Measurements from ENCODE around the gene UST.

DNA sequence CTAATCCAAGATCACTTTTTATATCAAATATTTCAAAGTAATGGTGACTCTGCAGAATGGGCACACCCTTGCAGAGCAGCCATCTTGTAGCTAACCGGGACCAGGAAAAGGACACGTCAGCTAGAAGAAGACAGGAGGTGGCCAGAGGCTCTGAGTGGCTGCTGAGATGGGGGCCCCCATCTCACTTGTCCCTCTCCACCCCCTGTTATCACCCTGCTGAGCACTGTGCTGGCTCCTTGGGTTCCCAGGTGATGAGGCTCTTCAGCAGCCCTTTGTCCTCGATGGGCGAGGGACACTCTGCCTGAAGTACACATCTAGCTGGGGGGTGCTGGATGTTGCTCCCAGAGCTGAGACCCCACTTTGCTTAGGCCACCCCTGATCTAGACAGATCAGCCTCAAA is 126.3 kb downstream of the UST start:
- TF ChIP-seq POLR2A (IDR thresholded peaks at IDR 0.05; ENCODE audit: low read length) (no peak), GATA1 (IDR thresholded peaks at IDR 0.05; ENCODE audit: low read depth, low read length) (no peak)

Data from erythroblast (primary cell).